ENCODE data around the gene SPIN1.

DNA sequence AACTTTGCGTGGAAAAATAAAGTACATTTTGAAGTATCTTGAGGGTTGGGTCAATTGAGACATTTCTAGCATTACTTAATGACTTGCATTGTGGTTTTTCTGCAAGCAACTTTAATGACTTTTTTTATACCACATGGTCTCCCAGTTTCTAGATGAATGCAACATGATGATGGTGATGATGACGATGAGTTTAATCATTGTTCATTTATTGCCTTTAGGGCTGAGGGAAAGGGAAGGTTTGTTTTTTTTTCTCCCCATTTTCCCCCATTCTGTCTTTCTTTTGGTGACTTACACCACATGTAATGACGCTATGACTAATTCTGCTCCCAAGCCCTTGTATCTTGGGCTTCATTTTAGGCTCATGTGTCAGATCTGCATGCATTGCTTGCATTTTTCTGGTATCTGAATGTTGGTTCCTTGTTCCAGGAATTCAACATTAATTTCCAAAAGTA, 89.1 kb downstream of the SPIN1 start:
- TF ChIP-seq, protein P1, sequence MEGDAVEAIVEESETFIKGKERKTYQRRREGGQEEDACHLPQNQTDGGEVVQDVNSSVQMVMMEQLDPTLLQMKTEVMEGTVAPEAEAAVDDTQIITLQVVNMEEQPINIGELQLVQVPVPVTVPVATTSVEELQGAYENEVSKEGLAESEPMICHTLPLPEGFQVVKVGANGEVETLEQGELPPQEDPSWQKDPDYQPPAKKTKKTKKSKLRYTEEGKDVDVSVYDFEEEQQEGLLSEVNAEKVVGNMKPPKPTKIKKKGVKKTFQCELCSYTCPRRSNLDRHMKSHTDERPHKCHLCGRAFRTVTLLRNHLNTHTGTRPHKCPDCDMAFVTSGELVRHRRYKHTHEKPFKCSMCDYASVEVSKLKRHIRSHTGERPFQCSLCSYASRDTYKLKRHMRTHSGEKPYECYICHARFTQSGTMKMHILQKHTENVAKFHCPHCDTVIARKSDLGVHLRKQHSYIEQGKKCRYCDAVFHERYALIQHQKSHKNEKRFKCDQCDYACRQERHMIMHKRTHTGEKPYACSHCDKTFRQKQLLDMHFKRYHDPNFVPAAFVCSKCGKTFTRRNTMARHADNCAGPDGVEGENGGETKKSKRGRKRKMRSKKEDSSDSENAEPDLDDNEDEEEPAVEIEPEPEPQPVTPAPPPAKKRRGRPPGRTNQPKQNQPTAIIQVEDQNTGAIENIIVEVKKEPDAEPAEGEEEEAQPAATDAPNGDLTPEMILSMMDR (IDR thresholded peaks at IDR 0.05): no peak
- no peak for TF ChIP-seq EZH2 (IDR thresholded peaks at IDR 0.05; ENCODE audit: borderline replicate concordance, insufficient read depth, low read depth, low read length, poor library complexity, severe bottlenecking)

Data from B cell (primary cell).